ENCODE measurements around the gene LEF1.

LEF1 gene

GRCh38 chr4:108146336-108146735 is 22.4 kb downstream of the LEF1 start:
- Histone ChIP-seq H3K27ac (no peak overlapping the region), H3K4me3 (ENCODE audit: low read depth, low read length) (no peak overlapping the region), H3K27me3 (replicated peaks) (no peaks in the 10 kb centered on the region), H3K36me3 (replicated peaks) (no peaks in the 10 kb centered on the region)
- no peak for TF ChIP-seq CTCF (IDR thresholded peaks at IDR 0.05; ENCODE audit: low read depth, low read length, missing control alignments)
- no peak for DNase-seq
- in situ Hi-C loops (cut with HindIII; ENCODE audit: low pct_ligation_motif_present, low sequenced_read_pairs), result no loop called here

DNA sequence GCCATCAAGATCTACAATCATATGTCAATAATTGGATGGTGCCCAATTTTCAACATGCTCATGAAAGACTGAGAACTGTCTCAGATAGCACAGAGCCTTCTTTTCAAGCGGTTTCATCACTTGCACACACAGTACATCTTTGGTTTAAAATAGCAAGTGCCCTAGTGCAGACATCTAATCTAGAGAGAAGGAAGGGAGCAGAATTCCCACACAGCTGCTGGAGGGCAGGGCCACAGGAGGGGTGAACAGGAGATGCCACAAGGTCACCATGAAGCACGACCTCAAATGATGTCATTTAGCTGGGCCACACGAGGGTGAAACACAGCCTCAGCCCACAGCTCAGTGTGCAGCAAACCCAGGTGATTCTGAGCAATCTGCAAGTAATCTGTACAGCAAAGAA is 24.3 kb downstream of the LEF1 start:
- no peak overlapping the region for H3K27ac ChIP-seq
- no peaks in the 10 kb centered on the region for H3K27me3 ChIP-seq (replicated peaks)
- no peak for TF ChIP-seq CTCF (IDR thresholded peaks at IDR 0.05; ENCODE audit: low read depth, low read length, missing control alignments)
- DNase-seq, result no peak
- H3K4me3 ChIP-seq (ENCODE audit: low read depth, low read length), result no peak overlapping the region
- no peaks in the 10 kb centered on the region for H3K36me3 ChIP-seq (replicated peaks)
- in situ Hi-C loops (cut with HindIII; ENCODE audit: low pct_ligation_motif_present, low sequenced_read_pairs), result no loop called here

- no peak overlapping the region for H3K27ac ChIP-seq
Observed at GRCh38 chr4:108143515-108143914, 25.2 kb downstream of the LEF1 start.

GRCh38 chr4:108142870-108143269 is 25.9 kb downstream of the LEF1 start:
- H3K4me3 ChIP-seq (ENCODE audit: low read depth, low read length), result no peak overlapping the region
- H3K36me3 ChIP-seq (replicated peaks), result no peaks in the 10 kb centered on the region
- TF ChIP-seq CTCF (IDR thresholded peaks at IDR 0.05; ENCODE audit: low read depth, low read length, missing control alignments), result no peak
- H3K27me3 ChIP-seq (replicated peaks), result no peaks in the 10 kb centered on the region
- no peak for DNase-seq
- H3K27ac ChIP-seq, result no peak overlapping the region
- in situ Hi-C loops (cut with HindIII; ENCODE audit: low pct_ligation_motif_present, low sequenced_read_pairs), result no loop called here

More at GRCh38 chr4:108143515-108143914, 25.2 kb downstream of the LEF1 start:
- Histone ChIP-seq H3K36me3 (replicated peaks) (no peaks in the 10 kb centered on the region), H3K27me3 (replicated peaks) (no peaks in the 10 kb centered on the region), H3K4me3 (ENCODE audit: low read depth, low read length) (no peak overlapping the region)
- no peak for TF ChIP-seq CTCF (IDR thresholded peaks at IDR 0.05; ENCODE audit: low read depth, low read length, missing control alignments)
- in situ Hi-C loops (cut with HindIII; ENCODE audit: low pct_ligation_motif_present, low sequenced_read_pairs), result no loop called here
- no peak for DNase-seq

GRCh38 chr4:108141213-108141950 is 27.4 kb downstream of the LEF1 start:
- in situ Hi-C loops (cut with HindIII; ENCODE audit: low pct_ligation_motif_present, low sequenced_read_pairs), result no loop called here

More at GRCh38 chr4:108141213-108141950, 27.4 kb downstream of the LEF1 start:
- TF ChIP-seq CTCF (IDR thresholded peaks at IDR 0.05; ENCODE audit: low read depth, low read length, missing control alignments), result no peak
- Histone ChIP-seq H3K4me3 (ENCODE audit: low read depth, low read length) (no peak overlapping the region), H3K27ac (no peak overlapping the region), H3K36me3 (replicated peaks) (no peaks in the 10 kb centered on the region), H3K27me3 (replicated peaks) (no peaks in the 10 kb centered on the region)
- DNase-seq, result no peak

Data from brain microvascular endothelial cell (primary cell).